NCI-H446 treated with DMSO at 0.1 percent for 48 hours (cell line): ENCODE measurements around the gene ANKRD44.
A peak's percentile ranks its signal among the peaks of the same experiment; 100 is the strongest.
"Not testable (repeated sequence)": the region's sequence is repeated elsewhere in the genome, so short reads cannot be mapped to it uniquely, and the experiment has no call there.

Source experiments
- DNase-seq: peaks from one replicate; lab custom pipeline; 2025; lab: John Stamatoyannopoulos, UW

Gene ANKRD44

DNA sequence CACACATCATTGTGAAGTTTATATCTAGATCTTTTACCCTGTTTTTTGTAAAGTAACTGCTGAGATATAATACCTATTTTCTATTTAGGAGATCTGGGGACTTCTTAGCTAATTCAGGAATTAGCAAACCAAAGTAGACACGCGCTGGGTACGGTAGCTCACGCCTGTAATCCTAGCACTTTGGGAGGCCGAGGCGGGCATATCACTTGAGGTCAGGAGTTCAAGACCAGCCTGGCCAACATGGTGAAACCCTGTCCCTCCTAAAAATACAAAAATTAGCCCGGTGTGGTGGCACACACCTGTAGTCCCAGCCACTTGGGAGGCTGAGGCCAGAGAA is 23.0 kb downstream of the ANKRD44 start:
- DNase-seq, result not testable (repeated sequence)

DNA sequence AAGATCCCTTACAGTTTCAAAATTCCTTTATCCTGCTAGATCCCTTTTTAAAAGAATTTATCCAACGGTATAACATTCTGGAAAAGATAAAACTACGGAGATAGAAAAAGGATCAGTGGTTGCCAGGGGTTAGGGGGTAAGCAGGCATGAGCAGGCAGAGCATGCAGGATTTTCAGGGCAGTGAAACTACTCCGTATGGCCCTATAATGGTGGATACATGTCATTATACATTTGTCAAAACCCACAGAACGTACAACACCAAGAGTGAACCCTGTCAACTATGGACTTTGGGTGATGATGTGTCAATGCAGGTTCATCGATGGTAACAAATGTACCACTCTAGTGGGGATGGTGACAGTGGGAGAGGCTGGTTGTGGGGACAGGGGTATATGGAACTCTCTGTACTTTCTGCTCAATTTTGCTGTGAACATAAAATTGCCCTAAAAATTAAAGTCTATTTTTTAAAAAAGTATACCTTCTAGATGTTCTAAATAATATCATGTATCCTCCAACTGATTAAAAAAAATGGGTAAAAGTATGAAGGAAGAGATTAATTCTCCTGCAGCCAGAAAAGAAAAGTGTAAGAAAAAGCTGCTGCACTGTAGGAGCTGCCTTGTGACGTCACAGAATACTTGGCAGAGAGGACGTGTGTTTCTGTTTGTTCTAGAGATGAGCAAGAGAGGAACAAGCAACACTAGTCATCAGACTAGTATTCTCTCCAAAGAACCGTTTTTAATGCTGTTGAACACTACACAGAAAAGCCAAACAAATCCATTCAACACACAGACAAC is 23.6 kb downstream of the ANKRD44 start:
- peak; percentile 49 for DNase-seq

DNA sequence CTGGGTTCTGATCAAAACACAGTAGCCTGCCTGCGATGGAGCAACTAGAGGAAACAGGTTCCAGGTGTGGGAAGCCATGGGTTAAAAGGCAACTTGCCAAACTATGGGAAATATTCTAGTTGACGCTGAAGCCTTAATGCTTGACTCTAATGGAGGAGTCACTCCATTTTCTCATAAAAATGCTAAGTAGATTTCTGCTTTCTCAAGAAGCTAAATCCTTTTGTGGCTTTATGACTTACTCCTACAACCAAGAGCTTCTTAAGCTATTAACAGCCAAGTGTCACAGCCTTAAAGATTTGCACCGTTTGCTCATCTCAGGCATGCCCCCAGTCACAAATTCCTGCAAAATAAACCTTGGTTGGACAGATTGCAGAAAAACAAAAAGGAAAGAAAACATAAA is 25.2 kb downstream of the ANKRD44 start:
- DNase-seq, result no peak

GRCh38 chr2:197284956-197285355 is 25.6 kb downstream of the ANKRD44 start:
- no peak for DNase-seq

DNA sequence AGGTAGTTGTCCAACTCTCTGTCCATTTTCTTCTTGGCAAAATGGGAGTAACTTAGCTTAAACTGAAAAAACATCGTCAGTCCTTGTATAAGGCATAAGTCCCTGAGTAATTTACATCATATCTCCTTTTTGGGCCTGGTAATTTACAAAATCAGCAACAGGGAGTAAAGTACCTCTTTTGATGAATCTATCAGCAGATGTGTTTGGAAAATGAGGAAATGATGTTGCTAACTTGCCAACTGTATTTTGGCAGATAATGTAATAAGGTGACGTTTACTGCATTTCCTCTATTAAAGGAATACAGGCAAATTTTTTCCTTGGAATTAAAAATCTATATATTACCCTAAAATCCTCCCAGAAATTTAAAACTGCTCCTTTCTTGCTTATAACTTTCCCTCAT is 29.2 kb downstream of the ANKRD44 start:
- DNase-seq, result no peak

GRCh38 chr2:197280015-197280702 is 30.4 kb downstream of the ANKRD44 start:
- DNase-seq, result no peak

DNA sequence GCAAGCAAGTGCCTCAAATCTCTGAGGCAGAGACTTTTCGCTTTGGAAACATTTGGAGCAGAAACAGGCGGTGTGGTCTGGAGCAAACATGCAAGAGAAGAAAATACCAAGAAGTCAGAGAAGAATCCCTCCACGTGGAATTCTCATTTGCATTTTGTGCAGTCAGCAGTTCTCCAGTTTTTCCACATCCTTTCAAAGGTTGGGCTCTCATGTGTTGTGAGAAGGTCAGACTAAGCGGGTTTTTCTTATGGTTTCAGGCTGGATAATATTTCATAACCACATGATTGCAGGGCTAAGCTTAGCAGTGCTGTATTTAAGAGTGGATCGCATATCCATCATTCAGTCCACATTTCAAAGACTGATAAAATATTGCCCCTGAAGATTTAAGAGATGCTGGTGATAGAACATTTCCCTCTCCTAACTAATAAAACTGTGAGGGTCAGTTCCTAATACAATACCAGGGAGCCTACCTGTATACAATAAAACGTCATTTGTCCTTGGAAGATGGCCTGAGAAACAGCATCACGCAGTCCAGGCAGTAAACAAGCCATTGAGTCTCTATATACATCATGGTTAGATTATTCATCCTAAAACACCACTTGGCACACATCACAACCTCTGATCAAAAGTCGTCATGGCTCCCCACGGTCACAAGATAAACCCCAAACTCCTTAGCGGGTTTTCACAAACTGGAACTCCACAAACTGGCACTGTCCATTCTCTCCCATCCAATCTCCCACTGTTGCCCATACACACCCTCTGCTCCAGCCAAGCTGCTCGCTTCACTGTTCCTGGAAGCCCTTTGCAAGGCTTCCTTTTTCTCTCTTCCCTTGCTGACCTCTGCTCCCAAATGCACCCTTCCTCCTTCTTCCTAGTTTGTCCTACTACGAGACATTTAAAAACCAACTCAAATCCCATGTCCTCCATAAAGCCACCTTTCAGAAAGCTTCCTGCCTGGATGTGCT is 31.5 kb downstream of the ANKRD44 start:
- no peak for DNase-seq

DNA sequence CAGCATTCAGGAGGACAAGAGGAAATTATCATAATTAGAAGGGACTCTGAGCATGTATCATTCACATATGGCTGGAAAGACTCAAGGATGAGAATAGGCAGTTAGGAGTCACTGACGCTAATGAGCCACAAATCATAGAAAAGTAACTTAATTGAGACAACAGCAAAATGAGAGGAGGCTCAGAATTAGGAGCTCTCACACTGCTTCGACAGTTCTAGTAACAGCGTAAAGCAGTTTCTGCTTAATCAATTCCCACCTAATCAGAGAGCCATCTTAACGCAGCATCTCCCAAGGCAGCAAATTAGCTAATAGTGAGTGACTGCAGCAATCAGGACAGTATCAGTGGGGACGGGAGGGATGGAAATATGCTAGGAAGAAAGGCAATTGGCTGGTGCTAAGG is 32.8 kb downstream of the ANKRD44 start:
- DNase-seq, result no peak

- DNase-seq, result no peak
Observed at GRCh38 chr2:197276156-197276555, 34.4 kb downstream of the ANKRD44 start.

DNA sequence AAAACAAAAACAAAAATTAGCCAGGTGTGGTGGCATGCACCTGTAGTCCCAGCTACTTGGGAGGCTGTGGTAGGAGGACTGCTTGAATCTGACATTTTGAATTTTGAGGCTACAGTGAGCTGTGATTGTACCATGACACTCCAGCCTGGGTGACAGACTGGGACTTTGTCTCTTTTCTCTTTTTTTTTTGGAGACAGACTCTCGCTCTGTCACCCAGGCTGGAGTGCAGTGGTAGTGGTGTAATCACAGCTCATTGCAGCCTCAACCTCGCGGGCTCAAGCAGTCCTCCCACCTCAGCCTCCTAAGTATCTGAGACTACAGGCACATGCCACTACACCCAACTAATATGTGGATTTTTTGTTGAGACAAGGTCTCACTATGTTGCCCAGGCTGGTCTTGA is 35.6 kb downstream of the ANKRD44 start:
- no peak for DNase-seq

- DNase-seq, result no peak
Observed at GRCh38 chr2:197274349-197274748, 36.2 kb downstream of the ANKRD44 start.

- peak; percentile 32 for DNase-seq
Observed at GRCh38 chr2:197273485-197273884, 37.1 kb downstream of the ANKRD44 start.

DNA sequence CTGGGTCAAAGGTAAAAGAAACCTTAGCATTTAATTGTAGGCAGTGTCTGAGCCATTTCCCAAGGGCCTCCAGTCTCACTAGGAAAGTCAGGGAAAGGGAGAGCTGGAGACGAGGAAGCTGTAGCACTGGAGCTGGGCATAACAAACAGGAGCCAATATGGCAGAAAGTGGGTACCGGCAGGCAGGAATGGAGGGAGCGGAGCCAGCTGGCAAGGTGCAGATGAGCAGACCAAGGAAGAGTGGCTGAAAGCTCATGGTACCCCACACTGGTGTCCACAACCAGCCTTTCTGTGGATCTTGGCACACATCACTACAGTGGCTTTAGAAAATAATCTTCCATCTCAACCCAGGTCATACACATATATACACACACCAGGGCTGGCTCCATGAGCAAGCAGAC is 40.0 kb downstream of the ANKRD44 start:
- DNase-seq, result no peak

DNA sequence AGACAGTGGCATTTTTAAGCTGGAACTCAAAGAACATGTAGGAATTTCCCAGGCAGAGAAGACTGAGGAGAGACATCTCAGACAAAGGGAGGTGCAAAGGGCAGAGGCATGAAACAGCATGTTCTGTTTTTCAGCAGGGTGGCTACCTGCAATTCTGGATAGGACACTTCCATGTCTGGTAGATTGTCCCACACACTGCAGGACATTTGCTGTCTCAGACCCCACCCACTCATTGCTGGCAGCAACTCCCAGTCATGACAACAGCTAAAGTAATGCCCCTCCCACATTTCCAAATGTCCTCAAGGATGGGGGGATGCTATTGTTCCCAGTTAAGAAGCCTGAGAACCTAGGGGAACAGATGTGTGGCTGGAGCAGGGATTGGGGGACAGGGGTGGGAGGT is 40.8 kb downstream of the ANKRD44 start:
- DNase-seq, result no peak

DNA sequence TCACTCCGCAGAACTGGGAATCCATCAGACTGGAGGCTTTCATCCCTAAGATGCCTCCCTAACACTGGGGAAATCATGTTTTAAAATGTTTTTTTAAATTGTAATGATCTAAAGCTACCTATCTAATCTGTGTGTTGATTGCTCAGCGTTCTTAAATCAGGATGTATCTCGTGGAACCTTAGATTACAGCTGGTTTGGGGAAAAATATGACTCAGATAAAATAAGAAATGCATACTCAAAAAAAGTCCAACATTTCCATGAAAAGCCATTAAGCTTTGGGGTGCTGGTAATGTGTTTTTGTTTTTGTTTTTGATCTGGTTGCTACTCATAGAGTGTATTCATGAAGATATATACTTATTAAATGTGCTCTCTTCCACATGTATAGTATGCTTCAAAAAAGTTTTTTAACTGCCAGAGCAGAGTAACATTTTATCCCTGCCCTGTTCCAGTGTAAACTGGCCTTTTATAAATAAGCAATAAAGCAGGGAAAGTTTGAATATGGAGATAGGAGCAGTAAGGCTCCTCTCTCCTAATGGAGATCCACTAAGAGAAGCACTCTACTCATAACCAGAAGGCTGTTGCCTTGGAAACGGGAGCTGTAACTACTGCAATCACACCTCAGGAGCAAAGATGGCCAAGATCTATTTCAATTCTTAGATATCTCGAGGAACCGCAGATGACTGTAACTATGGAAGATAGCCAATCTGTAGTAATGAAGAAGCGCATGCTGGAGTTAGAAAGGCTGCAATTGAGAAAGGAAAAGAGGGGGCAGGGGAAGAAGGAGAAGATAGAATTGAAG is 41.6 kb downstream of the ANKRD44 start:
- DNase-seq, result no peak

DNA sequence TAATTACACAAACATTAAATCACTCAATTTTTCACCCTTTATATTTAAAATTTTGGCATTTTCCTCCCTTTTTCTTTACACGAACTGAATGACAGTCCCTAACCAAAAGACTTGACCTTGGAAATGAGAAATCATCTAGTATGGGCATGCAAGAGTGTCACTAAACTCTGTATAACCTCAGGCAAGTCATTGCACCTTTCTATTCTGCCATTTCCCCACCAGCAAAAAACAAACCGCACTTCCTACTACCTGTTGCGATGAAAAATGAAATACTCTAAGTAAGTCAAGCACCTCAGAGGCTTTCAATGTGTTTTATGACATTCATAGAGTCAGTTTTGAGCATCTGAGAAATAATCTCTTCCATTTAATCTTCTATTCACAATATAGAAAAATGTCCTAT is 44.1 kb downstream of the ANKRD44 start:
- no peak for DNase-seq

DNA sequence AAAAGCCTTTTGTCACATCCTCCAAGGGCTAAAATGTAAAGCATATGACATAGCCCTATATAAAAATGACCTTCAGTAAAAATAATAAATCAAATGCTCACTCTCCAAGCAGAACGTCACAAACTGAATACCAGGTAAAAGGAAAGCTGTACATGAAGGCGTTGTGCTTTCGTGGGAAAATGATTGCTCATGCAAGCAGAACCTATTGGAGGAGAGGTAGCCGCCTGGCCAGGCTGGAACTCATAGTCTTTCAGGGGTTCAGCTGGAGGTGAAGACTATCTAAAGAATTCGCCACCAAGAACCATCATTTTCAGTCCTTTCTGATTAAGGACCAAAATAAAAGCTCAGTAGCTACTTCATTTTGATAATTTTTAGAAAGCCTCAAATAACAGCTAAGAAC is 44.7 kb downstream of the ANKRD44 start:
- no peak for DNase-seq

- DNase-seq, result no peak
Observed at GRCh38 chr2:197265036-197265435, 45.5 kb downstream of the ANKRD44 start.

DNA sequence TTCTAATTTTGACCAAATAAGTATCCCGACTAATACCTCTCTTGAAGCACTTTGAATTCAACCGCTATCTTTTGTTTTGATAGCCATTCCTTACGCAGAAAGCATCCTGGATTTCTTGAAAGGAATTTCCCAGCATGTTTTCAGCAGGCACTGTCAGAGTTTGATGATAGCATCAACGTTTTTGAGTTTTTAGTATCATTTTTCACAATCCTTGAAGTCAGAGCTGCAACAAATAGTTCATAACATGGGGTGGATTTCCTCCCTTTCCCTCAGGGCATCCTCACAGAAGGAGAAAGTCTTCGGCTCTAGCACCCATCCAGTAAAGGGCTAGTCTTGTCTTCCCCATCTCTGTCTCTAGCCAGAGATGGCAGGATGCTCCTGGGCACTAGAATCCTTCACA is 46.2 kb downstream of the ANKRD44 start:
- DNase-seq, result no peak

DNA sequence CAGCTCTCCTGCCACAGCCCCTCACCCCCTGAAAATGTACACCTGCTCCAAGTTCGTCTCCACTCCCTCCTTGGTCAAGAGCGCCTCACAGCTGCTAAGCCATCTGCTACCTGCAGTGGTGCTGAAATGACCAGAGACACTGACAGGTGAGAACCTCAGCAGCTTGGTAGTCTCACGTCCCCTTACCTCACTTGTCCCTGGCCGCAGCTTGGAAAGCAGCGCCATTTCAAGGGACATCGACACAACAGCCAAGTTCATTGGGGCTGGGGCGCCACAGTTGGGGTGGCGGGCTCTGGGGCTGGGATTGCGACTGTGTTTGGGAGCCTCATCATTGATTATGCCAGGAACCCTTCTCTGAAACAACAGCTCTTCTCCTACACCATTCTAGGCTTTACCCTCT is 47.5 kb downstream of the ANKRD44 start:
- no peak for DNase-seq

GRCh38 chr2:197261808-197262226 is 48.8 kb downstream of the ANKRD44 start:
- no peak for DNase-seq

DNA sequence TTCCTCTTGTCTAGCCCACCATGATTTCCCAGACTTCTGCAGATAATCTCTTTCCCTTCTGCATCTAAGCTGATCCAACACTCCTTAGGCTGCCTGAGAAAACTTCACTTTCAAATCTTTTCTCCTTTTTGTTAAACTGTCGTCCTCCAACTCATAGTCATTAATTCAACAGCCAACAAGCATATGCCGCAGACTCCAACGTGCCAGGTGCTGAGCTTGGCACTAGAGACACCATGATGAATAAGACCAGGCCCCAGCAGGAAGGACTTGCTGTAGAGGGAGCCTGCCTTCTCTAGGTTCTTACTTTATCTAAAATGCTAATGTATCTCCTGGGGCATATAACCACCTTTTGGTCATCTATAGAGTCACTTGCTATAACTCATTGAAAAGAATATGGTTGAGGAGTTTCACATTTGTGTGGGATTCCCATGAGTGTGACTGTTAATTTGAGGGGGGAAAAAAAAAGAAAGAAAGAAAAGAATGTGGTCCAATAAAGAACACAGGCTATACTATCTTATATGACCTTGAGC is 51.0 kb downstream of the ANKRD44 start:
- no peak for DNase-seq
